H1 (cell line): Measurements from ENCODE around the gene CXCR1. TPM values are rescaled to one million over a fixed set of nuclear protein-coding genes. Genes with fewer than 3 reads are reported as not detected.

Source experiments
- ASH2L ChIP-seq: fragments of 200-600, 300-600 bp; sonication (generic); IDR thresholded peaks from one replicate; pipeline ENCODE4 v1.7.1; 2017; ENCODE audit warnings: low read length
- ATF2 ChIP-seq: IDR thresholded peaks from 2 replicates; pipeline ENCODE4 v1.6.1; 2012; ENCODE audit warnings: low read length, inconsistent platforms
- polyA plus RNA-seq, 7 experiments: library from polyadenylated mRNA; depleted of rRNA in 3 of 7; stranded (reverse) in 5 of 7; unstranded in 2 of 7; fragments of >200 nt in 5 of 7; fragments of 200-250 nt in 2 of 7; gene quantifications; 1 replicate in 5 of 7; 2 replicates in 1 of 7; 4 replicates in 1 of 7; pipeline versions ENCODE4 v1.2.1 to v1.2.3, GENCODE V29; 2011 to 2013; ENCODE audit warnings: missing spikeins in 2 of 7, mixed read lengths in 2 of 7
- total RNA-seq: library from RNA; stranded (reverse); fragmentation: NEBNext Ultra II Directional; extraction: Animal tissue kit (Norgen Biotek cat#: 25700); gene quantifications from 2 replicates; pipeline ENCODE4 v1.2.1, GENCODE V29; 2021

Gene CXCR1
- total and polyA plus RNA-seq, 2 of the 8 experiments (the other 6 are each of a cell fraction or from before 2014, with no cell fraction given): not detected

DNA sequence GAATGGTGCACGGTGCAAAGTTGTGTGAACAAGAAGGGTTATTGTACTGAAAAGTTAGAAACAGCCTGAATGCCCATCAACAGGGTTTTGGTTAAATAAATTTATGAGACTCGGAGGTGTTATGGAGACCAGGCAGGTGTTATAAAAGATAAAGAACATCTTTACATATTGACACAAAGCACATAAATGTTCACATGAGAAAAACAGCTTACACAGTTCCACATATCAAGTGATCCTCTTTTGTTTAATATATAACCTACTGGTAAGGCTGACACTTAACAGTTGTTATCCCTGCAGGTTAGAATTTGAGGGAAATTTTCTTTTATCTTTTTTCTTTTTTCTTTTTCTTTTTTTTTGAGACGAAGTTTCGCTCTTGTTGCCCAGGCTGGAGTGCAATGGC, 30.2 kb upstream of the CXCR1 start (continued):
- no peak for TF ChIP-seq ASH2L
- TF ChIP-seq ATF2: no peak
